Astrocyte of the cerebellum (primary cell): Measurements from ENCODE around the gene FXYD7.

ENCODE experiments used
- DNase-seq: peaks from one replicate; pipeline ENCODE4 v3.0.0-alpha.2; 2011; ENCODE audit warnings: low read depth
- H3K4me3 ChIP-seq: 2 replicates; pipeline ENCODE4 v1.5.1; 2011; ENCODE audit warnings: mild to moderate bottlenecking, low read depth, low read length, moderate library complexity
- in situ Hi-C: cut with HindIII; loops from 2 replicates; pipeline ENCODE4 v1.10.0; 2017; ENCODE audit warnings: low sequenced_read_pairs
- TF ChIP-seq, protein P1 (sequence below): IDR thresholded peaks from 2 replicates; pipeline ENCODE4 v1.5.1; 2012; ENCODE audit warnings: low read length, low read depth, moderate library complexity, mild to moderate bottlenecking; ENCODE audit errors: missing control alignments

FXYD7 gene

DNA sequence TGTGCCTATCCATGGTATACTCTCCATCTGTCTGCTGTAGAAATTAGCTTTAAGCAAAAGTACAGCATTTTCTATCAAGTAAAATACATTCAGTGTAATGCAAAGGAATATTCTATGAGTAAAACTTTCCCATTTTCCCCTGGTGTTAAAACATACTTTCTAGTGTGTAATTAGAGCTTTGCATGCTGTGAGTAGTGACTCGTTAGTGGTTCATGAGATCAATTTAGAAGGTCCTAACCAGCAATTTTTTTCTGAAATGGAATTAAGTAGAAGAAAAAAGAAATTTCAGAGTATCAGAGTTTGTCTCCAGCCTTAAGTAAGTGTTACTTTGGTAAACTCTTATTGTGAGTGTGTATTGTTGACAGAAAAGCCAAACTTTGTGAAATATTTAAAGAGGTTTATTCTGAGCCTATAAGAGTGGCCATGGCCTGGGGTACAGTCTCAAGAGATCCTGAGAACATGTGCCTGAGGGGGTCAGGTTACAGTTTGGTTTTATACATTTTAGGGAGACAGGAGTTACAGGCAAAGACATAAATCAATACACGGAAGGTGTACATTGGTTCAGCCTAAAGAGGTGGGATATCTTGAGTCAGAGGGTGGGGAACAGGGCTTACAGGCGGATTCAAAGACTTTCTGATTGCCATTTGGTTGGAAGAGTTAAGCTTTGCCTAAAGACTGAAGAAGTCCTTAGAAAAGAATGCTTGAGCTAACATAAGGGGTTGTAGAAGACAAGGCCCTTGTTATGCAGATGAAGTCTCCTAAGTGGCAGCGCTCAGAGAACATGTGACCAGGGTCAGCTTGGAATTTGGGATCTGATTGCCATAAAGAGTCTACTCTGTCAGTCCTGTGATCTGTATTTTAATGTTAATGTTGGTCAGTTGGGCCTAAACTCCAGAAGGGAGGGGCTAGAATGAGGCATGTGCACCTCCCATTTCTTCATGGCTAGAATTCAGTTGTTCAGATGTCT is 60.0 kb downstream of the FXYD7 start:
- in situ Hi-C loops, result no loop called here
- no peak overlapping the region for H3K4me3 ChIP-seq
- TF ChIP-seq, protein P1, sequence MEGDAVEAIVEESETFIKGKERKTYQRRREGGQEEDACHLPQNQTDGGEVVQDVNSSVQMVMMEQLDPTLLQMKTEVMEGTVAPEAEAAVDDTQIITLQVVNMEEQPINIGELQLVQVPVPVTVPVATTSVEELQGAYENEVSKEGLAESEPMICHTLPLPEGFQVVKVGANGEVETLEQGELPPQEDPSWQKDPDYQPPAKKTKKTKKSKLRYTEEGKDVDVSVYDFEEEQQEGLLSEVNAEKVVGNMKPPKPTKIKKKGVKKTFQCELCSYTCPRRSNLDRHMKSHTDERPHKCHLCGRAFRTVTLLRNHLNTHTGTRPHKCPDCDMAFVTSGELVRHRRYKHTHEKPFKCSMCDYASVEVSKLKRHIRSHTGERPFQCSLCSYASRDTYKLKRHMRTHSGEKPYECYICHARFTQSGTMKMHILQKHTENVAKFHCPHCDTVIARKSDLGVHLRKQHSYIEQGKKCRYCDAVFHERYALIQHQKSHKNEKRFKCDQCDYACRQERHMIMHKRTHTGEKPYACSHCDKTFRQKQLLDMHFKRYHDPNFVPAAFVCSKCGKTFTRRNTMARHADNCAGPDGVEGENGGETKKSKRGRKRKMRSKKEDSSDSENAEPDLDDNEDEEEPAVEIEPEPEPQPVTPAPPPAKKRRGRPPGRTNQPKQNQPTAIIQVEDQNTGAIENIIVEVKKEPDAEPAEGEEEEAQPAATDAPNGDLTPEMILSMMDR, result no peak
- no peak for DNase-seq
